ENCODE results near the gene C13orf46.

- no peak for TF ChIP-seq RBBP5 (IDR thresholded peaks at IDR 0.05; ENCODE audit: borderline replicate concordance, low read depth, low read length)
- no peak for TF ChIP-seq SP2 (IDR thresholded peaks at IDR 0.05; ENCODE audit: low read length)
- TF ChIP-seq, protein P1, sequence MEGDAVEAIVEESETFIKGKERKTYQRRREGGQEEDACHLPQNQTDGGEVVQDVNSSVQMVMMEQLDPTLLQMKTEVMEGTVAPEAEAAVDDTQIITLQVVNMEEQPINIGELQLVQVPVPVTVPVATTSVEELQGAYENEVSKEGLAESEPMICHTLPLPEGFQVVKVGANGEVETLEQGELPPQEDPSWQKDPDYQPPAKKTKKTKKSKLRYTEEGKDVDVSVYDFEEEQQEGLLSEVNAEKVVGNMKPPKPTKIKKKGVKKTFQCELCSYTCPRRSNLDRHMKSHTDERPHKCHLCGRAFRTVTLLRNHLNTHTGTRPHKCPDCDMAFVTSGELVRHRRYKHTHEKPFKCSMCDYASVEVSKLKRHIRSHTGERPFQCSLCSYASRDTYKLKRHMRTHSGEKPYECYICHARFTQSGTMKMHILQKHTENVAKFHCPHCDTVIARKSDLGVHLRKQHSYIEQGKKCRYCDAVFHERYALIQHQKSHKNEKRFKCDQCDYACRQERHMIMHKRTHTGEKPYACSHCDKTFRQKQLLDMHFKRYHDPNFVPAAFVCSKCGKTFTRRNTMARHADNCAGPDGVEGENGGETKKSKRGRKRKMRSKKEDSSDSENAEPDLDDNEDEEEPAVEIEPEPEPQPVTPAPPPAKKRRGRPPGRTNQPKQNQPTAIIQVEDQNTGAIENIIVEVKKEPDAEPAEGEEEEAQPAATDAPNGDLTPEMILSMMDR (IDR thresholded peaks at IDR 0.05; ENCODE audit: control extremely low read depth in 1 of 3, insufficient read depth in 1 of 3, low read depth in 1 of 3, low read length in 3 of 3) = no peak
These were observed 41.9 kb downstream of the C13orf46 start for GRCh38 chr13:113931841-113932459.

Measured in H1 (cell line).